Measurements from ENCODE around the gene KLHDC2. TPM values are rescaled to one million over a fixed set of nuclear protein-coding genes. Genes with fewer than 3 reads are reported as not detected.
"Not testable (repeated sequence)": the region's sequence is repeated elsewhere in the genome, so short reads cannot be mapped to it uniquely, and the experiment has no call there.

The KLHDC2 gene
- polyA plus RNA-seq, 6 donors from 2014 or later = 58.0 to 91.4 (median 80.0) TPM

DNA sequence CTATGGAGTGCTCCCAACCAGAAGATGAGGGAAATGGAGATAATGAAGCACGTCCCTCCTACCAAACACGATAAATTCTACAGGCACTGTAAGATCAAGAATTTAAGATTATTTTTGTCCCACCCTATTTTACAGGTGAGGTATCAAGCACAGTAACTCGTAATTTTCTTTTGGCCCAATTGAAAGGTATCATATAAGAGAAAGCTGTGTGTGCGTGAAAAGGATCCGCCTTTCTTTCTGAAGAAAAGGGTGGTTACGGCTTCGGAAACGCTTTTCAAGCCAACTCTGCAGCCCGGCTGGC is 733 bp upstream of the KLHDC2 start:
- ATAC-seq (ENCODE audit: low read depth in 2 of 2) (no peak), DNase-seq (no peak)
- Mint-ChIP-seq H3K4me3 (peak overlapping the region; percentile 89 to 98 (median 94)), H3K27ac (peak overlapping the region; percentile 94 to 99 (median 98)), H3K36me3 (no peaks in the 10 kb centered on the region), H3K27me3 (no peaks in the 10 kb centered on the region), H3K9me3 (no peaks in the 10 kb centered on the region), H3K4me1 (peaks cover 16 to 38% (median 24%) of the 10 kb centered on the region in 3 donors)

GRCh38 chr14:49768301-49769121 is 558 bp downstream of the KLHDC2 start:
- DNase-seq (peak; percentile 50), ATAC-seq (ENCODE audit: low read depth in 2 of 2) (peak; percentile 23 to 37)
- peak overlapping the region; percentile 97 to 99 (median 98) for H3K27ac Mint-ChIP-seq
- H3K27me3 Mint-ChIP-seq = no peaks in the 10 kb centered on the region
- H3K4me3 Mint-ChIP-seq = peak overlapping the region; percentile 89 to 98 (median 95)
- H3K36me3 Mint-ChIP-seq = no peaks in the 10 kb centered on the region
- peaks cover 16 to 38% (median 24%) of the 10 kb centered on the region in 3 donors for H3K4me1 Mint-ChIP-seq
- H3K9me3 Mint-ChIP-seq = no peaks in the 10 kb centered on the region

DNA sequence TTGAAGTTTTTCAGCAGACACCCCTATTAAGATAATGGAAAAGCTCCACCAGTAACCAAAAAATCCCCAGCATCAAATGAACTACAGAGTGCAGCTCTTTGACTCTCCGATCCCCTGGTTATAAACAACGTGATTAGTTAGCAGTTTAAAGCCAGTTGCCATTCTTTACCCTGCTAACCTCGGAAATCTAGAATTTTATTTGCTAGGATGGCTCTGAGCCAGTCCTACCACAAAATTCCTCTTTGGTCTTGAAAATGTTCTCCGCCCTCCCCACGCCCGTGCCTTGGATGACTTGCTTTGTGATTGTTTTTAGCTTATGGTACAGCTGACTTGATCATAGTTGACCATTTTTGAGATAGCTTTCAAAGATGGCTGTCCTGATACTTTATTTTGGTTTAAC is 1.2 kb downstream of the KLHDC2 start:
- DNase-seq (no peak), ATAC-seq (ENCODE audit: low read depth in 2 of 2) (no peak)
- H3K4me3 Mint-ChIP-seq = peak overlapping the region; percentile 89 to 98 (median 95)
- no peaks in the 10 kb centered on the region for H3K36me3 Mint-ChIP-seq
- no peaks in the 10 kb centered on the region for H3K27me3 Mint-ChIP-seq
- H3K27ac Mint-ChIP-seq = peak overlapping the region; percentile 97 to 99 (median 98)
- H3K4me1 Mint-ChIP-seq = peaks cover 16 to 38% (median 24%) of the 10 kb centered on the region in 3 donors
- no peaks in the 10 kb centered on the region for H3K9me3 Mint-ChIP-seq

DNA sequence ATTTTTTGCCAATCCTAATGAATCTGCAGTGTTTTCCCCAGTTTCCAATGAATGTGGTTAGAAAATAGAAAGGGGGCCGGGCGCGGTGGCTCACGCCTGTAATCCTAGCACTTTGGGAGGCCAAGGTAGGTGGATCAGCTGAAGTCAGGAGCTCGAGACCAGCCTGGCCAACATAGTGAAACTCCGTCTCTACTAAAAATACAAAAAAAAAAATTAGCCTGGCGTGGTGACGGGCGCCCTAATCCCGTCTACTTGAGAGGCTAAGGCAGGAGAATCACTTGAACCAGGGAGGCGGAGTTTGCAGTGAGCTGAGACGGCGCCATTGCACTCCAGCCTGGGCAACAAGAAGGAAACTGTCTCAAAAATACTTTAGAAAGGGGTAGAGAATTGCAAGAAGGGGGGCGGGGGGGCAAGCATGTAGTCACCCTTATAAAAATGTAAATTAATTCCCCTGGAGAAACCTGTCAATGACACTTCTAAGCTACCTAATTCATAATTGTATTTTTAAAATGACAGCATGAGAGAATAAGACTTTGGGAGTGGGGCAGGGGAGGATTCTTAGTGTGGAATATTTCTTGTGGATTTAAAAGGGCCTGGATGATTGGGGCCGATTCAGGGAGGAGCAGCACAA is 1.7 kb downstream of the KLHDC2 start:
- peaks cover 16 to 38% (median 24%) of the 10 kb centered on the region in 3 donors for H3K4me1 Mint-ChIP-seq
- no peaks in the 10 kb centered on the region for H3K27me3 Mint-ChIP-seq

DNA sequence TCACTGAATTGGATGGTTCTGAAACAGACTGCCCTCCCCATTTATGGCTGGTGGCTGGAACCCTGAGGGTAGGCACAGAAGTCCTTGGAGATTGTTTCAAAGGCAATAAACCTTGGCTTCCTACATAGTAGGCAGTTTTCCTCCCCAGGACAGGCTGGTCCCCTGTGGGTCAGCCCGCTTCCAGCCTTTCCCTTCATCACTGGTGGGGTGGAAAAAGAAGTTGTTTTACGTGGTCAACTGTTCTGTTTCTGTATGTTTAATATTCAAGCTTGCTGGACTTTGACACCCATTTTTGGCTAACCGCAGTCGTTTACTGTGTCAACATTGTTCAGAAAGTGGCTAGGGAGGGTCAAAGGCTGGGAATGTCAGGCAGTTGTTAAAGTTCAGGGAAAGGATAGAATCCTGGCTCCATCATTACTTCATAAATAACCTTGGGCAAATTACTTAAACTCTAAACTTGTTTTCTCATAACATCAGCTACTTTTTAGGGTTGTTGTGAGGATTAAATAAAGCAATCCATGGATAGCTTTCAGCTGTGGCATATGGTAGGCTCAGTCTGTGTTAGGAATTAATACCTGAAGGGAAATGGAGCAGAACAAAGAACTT is 2.4 kb downstream of the KLHDC2 start:
- peak overlapping the region in 6 of 8 donors; percentile 24 to 89 (median 49) for H3K4me3 Mint-ChIP-seq
- H3K4me1 Mint-ChIP-seq = peaks cover 19 to 38% (median 24%) of the 10 kb centered on the region in 3 donors
- H3K27ac Mint-ChIP-seq = peak overlapping the region in 5 of 6 donors; percentile 24 to 97 (median 54)
- DNase-seq (no peak), ATAC-seq (ENCODE audit: low read depth in 2 of 2) (no peak)
- H3K27me3 Mint-ChIP-seq = no peaks in the 10 kb centered on the region
- peaks cover 4 to 6% of the 10 kb centered on the region in 2 donors for H3K36me3 Mint-ChIP-seq
- H3K9me3 Mint-ChIP-seq = no peaks in the 10 kb centered on the region

More for the DNA sequence above, 1.7 kb downstream of the KLHDC2 start:
- Mint-ChIP-seq H3K4me3 (peak overlapping the region in 7 of 8 donors; percentile 66 to 98 (median 94)), H3K36me3 (no peaks in the 10 kb centered on the region), H3K27ac (peak overlapping the region; percentile 97 to 99 (median 98)), H3K9me3 (no peaks in the 10 kb centered on the region)
- no peak for ATAC-seq (ENCODE audit: low read depth in 2 of 2)
- no peak for DNase-seq

- Mint-ChIP-seq H3K4me3 (peak overlapping the region in 1 of 8 donors; percentile 89), H3K4me1 (peaks cover 20 to 37% (median 24%) of the 10 kb centered on the region in 3 donors), H3K36me3 (peaks cover 10 to 12% of the 10 kb centered on the region in 2 donors), H3K27ac (peak overlapping the region in 3 of 6 donors; percentile 12 to 62 (median 49))
- H3K27me3 Mint-ChIP-seq; ATAC-seq (ENCODE audit: low read depth in 2 of 2); H3K9me3 Mint-ChIP-seq; DNase-seq: not testable (repeated sequence)
These were observed 3.7 kb downstream of the KLHDC2 start for GRCh38 chr14:49771691-49772090.

GRCh38 chr14:49774106-49774505 is 6.2 kb downstream of the KLHDC2 start:
- H3K4me1 Mint-ChIP-seq = peaks cover 12 to 25% (median 18%) of the 10 kb centered on the region in 3 donors
- H3K27me3 Mint-ChIP-seq = no peaks in the 10 kb centered on the region
- DNase-seq = no peak
- H3K9me3 Mint-ChIP-seq = no peaks in the 10 kb centered on the region
- no peak overlapping the region for H3K27ac Mint-ChIP-seq
- peaks cover 10 to 12% of the 10 kb centered on the region in 2 donors for H3K36me3 Mint-ChIP-seq
- H3K4me3 Mint-ChIP-seq = no peak overlapping the region
- no peak for ATAC-seq (ENCODE audit: low read depth in 2 of 2)

GRCh38 chr14:49778421-49778820 is 10.5 kb downstream of the KLHDC2 start:
- Mint-ChIP-seq H3K27ac (no peak overlapping the region), H3K36me3 (peaks cover 15 to 20% of the 10 kb centered on the region in 2 donors), H3K27me3 (no peaks in the 10 kb centered on the region), H3K4me1 (peaks cover 0 to 5% (median 0%) of the 10 kb centered on the region in 3 donors), H3K4me3 (no peak overlapping the region), H3K9me3 (no peaks in the 10 kb centered on the region)
- DNase-seq (no peak), ATAC-seq (ENCODE audit: low read depth in 2 of 2) (no peak)

DNA sequence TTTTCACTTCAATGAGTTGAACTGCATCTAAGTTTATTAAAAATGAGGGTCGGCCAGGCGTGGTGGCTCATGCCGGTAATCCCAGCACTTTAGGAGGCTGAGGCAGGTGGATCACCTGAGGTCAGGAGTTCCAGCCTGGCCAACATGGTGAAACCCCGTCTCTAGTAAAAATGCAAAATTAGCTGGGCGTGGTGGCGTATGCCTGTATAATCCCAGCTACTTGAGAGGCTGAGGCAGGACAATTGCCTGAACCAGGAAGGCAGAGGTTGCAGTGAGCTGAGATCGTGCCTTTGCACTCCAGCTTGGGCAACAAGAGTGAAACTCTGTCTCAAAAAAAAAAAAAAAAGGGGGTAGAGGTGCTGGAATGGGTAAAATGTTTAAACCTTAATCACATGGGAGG is 13.1 kb downstream of the KLHDC2 start:
- H3K4me1 Mint-ChIP-seq; ATAC-seq (ENCODE audit: low read depth in 2 of 2): not testable (repeated sequence)
- H3K36me3 Mint-ChIP-seq = peaks cover 6 to 15% of the 10 kb centered on the region in 2 donors

DNA sequence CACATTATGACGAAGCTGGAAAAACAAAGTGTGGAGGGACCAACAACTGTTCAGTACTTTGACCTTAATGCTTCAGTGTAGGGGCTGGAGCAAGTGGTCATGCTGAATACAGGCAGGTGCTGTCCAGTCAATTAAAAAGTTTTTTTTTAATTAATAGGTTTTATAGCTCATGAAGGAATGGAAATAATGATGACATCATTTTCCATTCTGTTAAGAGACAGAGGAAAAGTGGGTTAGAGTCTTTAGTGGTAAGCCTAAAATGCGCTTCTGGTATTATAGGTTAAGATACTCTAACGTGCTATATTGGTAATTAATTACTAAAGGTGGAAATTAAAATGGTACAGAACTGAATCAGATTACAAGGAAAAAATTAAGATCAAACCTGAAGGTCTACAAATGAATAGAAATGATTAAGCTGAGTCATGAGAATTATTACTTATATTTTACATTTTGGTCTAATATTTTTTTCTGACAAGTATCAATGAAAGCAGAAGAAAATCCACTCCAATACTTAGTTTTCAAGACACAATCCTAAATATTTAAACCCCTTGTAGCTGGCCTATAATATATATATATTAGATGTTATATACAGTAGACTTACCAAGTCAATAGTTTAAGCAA is 15.6 kb downstream of the KLHDC2 start:
- Mint-ChIP-seq H3K9me3 (no peaks in the 10 kb centered on the region), H3K36me3 (peaks cover 13 to 20% of the 10 kb centered on the region in 2 donors), H3K4me3 (no peak overlapping the region), H3K27me3 (no peaks in the 10 kb centered on the region), H3K27ac (no peak overlapping the region), H3K4me1 (peaks cover 0 to 4% (median 3%) of the 10 kb centered on the region in 3 donors)
- ATAC-seq (ENCODE audit: low read depth in 2 of 2) (no peak), DNase-seq (no peak)

More for the DNA sequence above, 13.1 kb downstream of the KLHDC2 start:
- H3K9me3 Mint-ChIP-seq, H3K27me3 Mint-ChIP-seq, DNase-seq, H3K4me3 Mint-ChIP-seq: not testable (repeated sequence)
- H3K27ac Mint-ChIP-seq = peak overlapping the region in 4 of 6 donors; percentile 20 to 74 (median 48)

- Mint-ChIP-seq H3K4me3 (no peak overlapping the region), H3K9me3 (no peaks in the 10 kb centered on the region), H3K27me3 (no peaks in the 10 kb centered on the region), H3K27ac (peak overlapping the region in 2 of 6 donors; percentile 34 to 81), H3K4me1 (peaks cover 0 to 4% (median 3%) of the 10 kb centered on the region in 3 donors), H3K36me3 (peaks cover 19 to 20% of the 10 kb centered on the region in 2 donors)
- DNase-seq (no peak), ATAC-seq (ENCODE audit: low read depth in 2 of 2) (no peak)
These were observed 18.4 kb downstream of the KLHDC2 start for GRCh38 chr14:49786315-49786714.

DNA sequence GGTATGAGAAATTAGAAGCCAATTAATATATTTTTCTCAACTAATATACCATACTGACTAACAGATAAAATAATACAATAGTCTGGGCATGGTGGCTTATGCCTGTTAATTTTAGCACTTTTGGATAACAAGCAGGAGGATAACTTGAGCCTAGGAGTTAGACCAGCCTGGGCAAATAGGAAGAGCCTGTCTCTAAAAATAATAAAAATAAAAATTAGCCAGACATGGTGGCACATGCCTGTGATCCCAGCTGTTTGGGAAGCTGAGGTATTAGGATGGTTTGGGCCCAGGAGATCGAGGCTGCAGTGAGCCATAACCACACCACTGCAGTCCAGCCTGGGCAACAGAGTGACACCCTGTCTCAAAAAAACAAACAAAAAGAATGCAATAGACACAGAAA is 24.7 kb downstream of the KLHDC2 start:
- H3K9me3 Mint-ChIP-seq = peaks cover 0 to 2% (median 0%) of the 10 kb centered on the region in 7 donors
- H3K4me3 Mint-ChIP-seq = no peak overlapping the region
- H3K27ac Mint-ChIP-seq = peak overlapping the region in 1 of 6 donors; percentile 42
- no peak for ATAC-seq (ENCODE audit: low read depth in 2 of 2)
- no peaks in the 10 kb centered on the region for H3K27me3 Mint-ChIP-seq
- no peak for DNase-seq
- no peaks in the 10 kb centered on the region for H3K4me1 Mint-ChIP-seq
- H3K36me3 Mint-ChIP-seq = peaks cover 14 to 30% of the 10 kb centered on the region in 2 donors

GRCh38 chr14:49796025-49796424 is 28.1 kb downstream of the KLHDC2 start:
- ATAC-seq (ENCODE audit: low read depth in 2 of 2) = no peak
- H3K4me1 Mint-ChIP-seq = peaks cover 0 to 4% (median 0%) of the 10 kb centered on the region in 3 donors
- peak overlapping the region in 1 of 6 donors; percentile 67 for H3K27ac Mint-ChIP-seq
- H3K4me3 Mint-ChIP-seq = no peak overlapping the region
- H3K27me3 Mint-ChIP-seq = no peaks in the 10 kb centered on the region
- peaks cover 20 to 25% of the 10 kb centered on the region in 2 donors for H3K36me3 Mint-ChIP-seq
- DNase-seq = no peak
- H3K9me3 Mint-ChIP-seq = peaks cover 0 to 2% (median 0%) of the 10 kb centered on the region in 7 donors

Data from naive B cell (primary cell).